Measurements from ENCODE around the gene MRPS9.
A peak's percentile ranks its signal among the peaks of the same experiment; 100 is the strongest.

The MRPS9 gene

GRCh38 chr2:105037572-105038382 lies at the start of gene MRPS9:
Gene MRPS9 (plus strand): TSS chr2:105038069. CDS start chr2:105038093, 24 bp downstream.
- peak; percentile 99 for DNase-seq

DNA sequence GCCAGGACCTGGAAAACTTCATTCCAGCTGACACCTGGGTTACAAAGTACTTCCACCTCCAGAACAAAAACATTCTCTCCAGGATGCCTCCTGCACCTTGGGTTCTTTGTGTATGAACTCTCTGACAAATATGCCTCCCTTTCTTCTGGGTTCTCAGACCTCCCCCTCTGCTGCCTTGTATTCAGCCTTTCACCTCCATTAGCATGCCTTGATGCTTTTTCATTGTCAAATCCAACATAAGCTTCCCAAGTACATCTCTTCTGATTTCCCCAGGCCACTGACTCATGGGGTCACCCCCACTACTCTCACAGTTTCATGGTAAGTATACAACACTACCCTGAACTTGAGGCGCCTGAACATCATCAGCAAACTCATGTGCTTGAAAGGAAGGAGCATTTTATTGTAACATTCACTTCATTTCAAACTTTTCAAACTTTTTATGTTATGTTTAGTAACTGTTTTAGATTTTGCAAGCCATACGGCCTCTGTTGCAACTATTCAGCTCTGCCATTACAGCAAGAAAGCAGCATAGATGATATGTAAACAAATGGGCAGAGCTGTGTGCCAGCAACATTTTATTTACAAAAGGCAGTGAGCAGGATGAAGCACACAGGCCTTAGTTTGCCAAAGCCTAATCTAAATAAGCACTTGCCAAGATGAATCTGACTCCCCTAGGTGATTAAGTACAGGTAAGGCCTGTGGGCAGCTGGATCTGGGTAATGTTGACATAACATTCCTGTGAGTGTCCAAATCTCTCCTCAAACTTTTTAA lies 32.5 kb upstream of the MRPS9 start:
- DNase-seq: no peak

DNA sequence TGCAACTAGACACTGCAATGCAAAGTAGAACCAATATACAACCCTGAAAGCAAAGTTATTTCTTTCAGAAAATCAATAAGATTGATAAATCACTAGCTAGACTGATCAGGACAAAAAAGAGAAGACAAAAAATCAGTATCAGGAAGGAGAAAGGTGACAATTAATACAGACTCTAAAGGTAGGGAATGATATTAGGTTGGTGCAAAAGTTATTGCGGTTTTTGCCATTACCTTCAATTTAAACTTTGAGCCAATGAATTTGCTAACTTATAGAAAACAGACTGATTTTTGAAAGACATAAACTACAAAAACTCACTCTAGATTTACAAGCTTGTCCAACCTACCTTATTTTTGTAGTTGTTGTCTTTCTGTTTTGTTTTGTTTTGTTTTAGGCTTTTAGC lies 30.5 kb upstream of the MRPS9 start:
- no peak for DNase-seq

GRCh38 chr2:105032476-105032875 lies 5.4 kb upstream of the MRPS9 start:
- no peak for DNase-seq

- no peak for DNase-seq
These were observed 3.7 kb upstream of the MRPS9 start for GRCh38 chr2:105034170-105034569.

DNA sequence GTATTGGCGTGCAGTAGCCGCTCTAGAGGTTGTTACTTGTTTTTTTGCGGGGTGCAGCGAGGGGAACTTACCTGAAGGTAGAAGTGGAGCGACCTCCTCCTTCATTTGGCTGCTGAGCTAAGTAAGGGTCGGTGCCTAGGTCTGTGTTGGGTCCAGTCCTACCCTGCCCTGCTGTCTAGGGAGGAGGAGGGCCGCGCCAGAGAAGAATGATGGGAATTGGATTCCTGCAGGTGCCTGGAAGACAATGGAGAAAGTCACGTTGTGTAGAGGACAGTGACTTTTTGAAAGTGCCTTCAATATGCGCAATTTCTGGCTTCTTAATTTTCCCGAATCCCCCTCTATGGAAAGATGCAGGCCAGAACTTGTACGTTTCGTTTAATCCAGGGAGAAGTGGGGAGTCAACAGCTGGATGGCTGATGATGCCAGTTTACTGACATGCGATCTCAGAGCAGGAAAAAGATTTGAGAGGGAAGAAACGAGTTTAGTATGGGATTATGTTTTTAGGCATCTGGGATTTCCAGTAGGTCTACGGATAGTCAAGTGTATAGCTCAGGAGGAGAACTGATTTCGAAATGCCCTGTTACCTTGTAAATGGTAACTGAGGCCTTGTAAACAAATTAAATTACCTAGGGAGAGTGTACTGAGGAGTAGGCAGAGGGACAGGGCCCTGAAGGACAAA lies 653 bp downstream of the MRPS9 start:
- no peak for DNase-seq

DNA sequence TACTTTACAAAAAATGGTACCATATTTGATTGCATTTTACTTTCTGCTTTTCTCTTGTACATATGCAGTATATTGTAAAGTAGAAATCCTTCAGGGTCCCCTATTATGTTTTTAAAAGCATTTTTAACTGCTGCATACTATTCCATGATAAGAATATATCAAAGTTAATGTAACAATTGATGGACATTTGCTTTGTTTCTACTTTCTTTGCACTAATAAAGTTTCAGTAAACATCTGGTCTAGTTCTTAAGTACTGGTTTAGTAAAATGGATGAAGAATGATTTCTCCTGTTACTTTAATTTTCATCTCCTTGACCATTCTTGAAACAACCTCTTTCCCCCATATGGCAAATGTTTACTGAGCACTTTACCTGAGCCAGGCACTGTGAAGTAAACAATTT lies 1.7 kb downstream of the MRPS9 start:
- no peak for DNase-seq

- no peak for DNase-seq
These were observed 4.3 kb downstream of the MRPS9 start for GRCh38 chr2:105042189-105042588.

DNA sequence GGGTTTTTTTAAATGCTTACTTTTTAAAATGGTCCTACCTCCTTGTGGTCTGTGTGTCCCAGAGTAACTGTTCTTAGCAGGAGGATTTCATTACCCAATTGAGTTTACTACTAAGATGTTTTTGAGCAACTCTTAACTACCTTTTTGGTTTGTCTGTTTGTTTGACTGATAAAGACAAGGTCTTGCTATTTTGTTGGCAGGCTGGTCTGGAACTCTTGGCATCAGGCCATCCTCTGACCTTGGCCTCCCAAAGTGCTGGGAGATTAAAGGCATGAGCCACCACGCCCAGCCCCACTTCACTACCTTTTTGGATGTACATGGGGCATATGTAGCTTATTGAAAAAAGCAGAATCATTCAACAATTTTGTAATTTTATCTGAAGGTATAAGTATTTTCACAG lies 14.9 kb downstream of the MRPS9 start:
- no peak for DNase-seq

DNA sequence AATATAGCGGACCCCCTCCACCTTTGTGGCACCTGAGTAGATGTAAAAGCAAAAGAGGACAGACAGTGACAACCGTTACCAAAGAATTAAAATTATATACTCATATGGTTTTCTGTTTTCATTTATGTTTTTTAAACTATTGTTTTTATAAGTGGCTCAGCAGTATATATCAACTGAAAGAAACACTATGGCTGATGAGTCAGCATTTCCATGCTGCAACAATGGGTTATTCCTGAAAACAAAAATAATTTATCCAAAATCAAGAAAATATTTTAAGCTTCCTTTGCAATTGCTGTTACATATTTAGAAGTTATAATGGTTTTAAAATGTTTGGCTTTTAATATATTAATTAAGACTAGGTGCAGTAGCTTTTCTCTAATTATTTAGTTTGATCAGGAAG lies 17.7 kb downstream of the MRPS9 start:
- no peak for DNase-seq

DNA sequence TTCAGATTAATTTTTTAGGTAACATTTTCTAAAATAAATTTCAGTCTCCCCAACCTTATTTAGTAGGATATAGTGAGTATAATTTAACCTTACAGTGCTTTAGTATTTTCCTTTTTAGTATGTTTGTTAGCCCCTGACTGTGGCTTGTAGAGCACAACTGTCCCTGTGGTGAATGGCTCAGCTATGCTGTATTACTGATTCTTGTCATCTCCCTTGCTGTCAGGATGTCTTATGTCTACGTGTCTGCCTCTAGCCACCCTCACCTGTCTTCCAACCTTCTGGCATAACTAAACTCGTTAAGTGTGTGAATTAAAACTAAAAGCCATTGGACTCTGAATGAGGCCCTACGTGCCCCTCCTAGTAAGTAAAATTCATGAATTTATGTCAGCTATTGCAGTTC lies 18.4 kb downstream of the MRPS9 start:
- no peak for DNase-seq

DNA sequence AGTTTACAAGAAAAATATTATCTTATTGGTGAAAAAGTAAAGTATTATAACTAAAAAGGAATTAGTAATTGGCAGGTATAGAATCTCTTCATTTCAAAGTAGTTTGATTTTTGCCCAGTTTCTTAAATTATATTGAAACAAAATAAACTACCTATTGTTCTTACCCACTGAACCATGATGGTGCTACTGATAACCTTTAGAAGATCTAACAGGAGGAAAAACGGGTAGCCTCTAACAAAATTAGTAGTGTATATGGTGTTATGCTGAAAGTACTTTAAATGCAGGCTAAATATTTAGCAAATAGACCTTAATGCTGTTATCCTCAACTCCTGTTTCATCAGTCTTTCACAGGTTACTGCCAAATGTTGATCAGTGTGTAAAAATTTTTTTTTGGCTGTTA lies 19.1 kb downstream of the MRPS9 start:
- no peak for DNase-seq

- DNase-seq: no peak
These were observed 23.7 kb downstream of the MRPS9 start for GRCh38 chr2:105061560-105061959.

DNA sequence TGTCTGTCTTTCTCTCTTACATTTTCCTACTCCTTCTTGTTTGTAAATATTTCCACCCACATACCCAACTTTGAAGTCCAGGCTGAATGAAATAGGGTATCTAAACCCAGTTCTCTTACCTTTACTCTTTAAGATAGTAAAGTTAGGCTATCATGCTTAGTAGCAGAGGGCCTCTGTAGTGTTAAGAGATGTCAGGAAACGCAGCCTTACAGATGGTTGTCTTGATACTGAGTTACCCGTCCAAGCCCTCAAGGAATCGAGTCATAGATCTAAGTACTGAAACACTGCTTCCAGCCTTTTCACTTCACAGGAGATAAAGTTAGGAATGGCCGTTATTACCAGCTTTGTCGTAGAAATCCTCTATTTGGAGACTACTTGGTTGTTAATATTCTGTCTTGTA lies 24.3 kb downstream of the MRPS9 start:
- DNase-seq: no peak

GRCh38 chr2:105068387-105068786 lies 30.5 kb downstream of the MRPS9 start:
- no peak for DNase-seq

- DNase-seq: no peak
These were observed 31.0 kb downstream of the MRPS9 start for GRCh38 chr2:105068875-105069274.

- no peak for DNase-seq
These were observed 32.4 kb downstream of the MRPS9 start for GRCh38 chr2:105070010-105070865.

DNA sequence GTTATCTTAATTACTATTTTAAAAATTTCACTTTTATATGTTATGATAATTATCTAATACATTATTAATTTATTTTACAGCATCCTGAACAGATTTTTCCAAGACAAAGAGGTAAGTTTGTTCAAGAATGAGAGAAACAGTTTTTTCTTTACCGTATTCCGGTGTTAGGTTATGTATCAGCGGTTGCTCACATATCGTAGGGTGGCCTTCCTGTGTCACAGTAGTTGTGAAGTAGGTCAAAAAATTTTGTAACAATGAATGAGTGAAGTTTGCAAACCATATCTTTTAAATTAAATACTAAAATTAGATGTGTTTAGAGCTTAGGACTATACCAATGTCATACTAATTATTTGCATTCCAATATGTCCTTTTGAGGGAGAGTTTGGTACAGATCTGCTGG lies 33.5 kb downstream of the MRPS9 start:
- no peak for DNase-seq

DNA sequence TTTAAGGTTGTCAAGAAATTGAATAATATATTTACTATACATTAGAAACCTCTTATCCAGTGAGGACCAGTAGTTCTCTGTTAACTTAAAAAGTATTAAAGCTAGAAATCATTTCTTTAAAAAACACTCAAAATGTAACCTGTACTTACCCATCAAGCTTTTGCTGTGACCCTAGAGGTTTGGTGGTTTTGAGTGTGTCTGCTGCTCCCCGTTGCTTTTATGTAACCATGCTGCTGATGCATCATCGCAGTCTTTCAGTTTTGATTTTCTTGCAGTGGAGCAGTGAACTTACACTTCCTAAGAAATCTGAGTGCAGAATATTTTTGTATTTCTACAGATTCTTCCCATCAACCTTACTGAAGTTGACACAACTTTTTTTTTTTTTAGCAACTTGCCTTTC lies 34.2 kb downstream of the MRPS9 start:
- no peak for DNase-seq

DNA sequence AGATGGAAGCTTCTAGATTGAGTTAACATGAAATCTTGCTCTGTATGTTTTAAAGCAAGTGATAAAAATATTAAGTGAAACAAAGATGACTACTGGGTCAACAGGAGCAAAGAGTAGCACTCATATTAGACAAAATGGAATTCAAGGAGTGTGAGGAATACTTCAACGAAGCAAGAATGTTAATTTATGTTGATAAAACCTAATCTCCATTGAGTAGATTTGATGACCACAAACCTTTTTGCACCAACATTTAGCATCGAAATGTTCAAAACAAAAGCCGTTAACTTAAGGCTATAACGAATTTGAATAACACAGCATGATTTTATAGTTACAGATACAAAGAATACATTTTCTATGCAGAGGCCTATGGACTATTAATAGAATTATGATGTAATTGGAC lies 35.7 kb downstream of the MRPS9 start:
- no peak for DNase-seq

DNA sequence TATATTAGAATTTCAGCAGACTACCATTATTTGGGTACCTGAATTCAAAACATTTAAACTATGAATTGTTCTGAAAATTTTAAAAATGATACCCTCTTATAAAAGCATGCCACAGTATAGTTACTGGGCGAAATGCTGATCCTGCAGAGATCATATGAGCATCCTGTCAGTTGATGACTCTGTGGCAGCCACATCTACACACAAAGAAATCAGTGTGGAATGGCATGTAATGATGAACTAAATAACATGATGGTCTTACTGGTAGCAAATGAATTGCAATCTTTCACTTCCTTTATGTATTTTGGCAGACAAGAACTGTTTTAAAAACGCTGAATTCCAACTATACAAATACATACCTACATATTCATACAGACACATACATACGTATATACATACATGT lies 38.3 kb downstream of the MRPS9 start:
- DNase-seq: no peak

DNA sequence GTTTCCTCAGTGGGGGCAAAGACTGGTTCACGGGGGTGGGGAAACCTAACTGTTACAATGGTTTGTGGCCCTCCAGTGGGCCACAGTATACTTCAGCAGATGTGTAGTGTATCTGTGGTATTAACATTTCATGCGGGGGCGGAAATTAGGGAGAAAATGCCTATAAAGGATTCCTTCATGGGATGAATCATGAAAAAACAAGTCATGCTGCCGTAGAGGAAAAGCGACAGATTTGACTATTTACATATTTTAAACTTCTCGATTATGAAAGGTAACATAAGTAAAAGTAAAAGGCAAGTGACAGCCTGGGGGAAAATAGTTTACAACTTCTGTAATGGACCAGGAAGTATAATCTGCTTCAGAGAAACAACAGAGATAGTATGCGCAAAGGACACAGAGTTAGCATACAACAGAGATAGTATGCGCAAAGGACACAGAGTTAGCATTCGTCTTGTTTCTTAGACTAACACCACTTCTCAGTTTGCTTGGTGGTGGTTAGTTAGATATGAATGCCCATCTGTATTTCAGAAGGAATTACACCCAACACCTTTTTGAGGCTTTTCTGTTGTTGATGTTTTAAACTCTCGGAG lies 41.1 kb downstream of the MRPS9 start:
- no peak for DNase-seq
